Ectodermal cell (in vitro differentiated cells): ENCODE results near the gene TRAPPC11. TPM values are rescaled to one million over a fixed set of nuclear protein-coding genes. Genes with fewer than 3 reads are reported as not detected.
A peak's percentile ranks its signal among the peaks of the same experiment; 100 is the strongest.

Source experiments
- H3K27ac ChIP-seq: 2 replicates; pipeline ENCODE4 v1.7.0; 2013; ENCODE audit warnings: mild to moderate bottlenecking, low read depth, low read length; ENCODE audit not compliant: insufficient read depth, poor library complexity, severe bottlenecking
- H3K27me3 ChIP-seq: 2 replicates; pipeline ENCODE4 v1.7.0; 2013; ENCODE audit warnings: mild to moderate bottlenecking, low read length; ENCODE audit not compliant: insufficient read depth, control insufficient read depth, poor library complexity, severe bottlenecking
- H3K36me3 ChIP-seq: one replicate; pipeline ENCODE4 v1.7.0; 2013; ENCODE audit warnings: low read length; ENCODE audit not compliant: control insufficient read depth, insufficient read depth
- H3K4me1 ChIP-seq: one replicate; pipeline ENCODE4 v1.7.0; 2013; ENCODE audit warnings: low read length; ENCODE audit not compliant: control insufficient read depth, insufficient read depth
- H3K4me3 ChIP-seq: 2 replicates; pipeline ENCODE4 v1.7.0; 2013; ENCODE audit warnings: low read depth, low read length, control low read depth; ENCODE audit not compliant: insufficient read depth
- H3K9me3 ChIP-seq: 2 replicates; pipeline ENCODE4 v1.7.0; 2013; ENCODE audit warnings: mild to moderate bottlenecking, low read length, moderate library complexity; ENCODE audit not compliant: control insufficient read depth
- WGBS, 2 experiments: methylation state at CpG; one replicate each; pipeline ENCODE4 v1.1.7; 2013; ENCODE audit warnings: missing lambda C conversion rate in 2 of 2; 5-methylcytosine and 5-hydroxymethylcytosine counted together
- polyA plus RNA-seq, 4 experiments: library from polyadenylated mRNA; stranded (reverse); fragments of 50-300 nt; gene quantifications; one replicate each; pipeline ENCODE4 v1.2.3, GENCODE V29; 2013

The TRAPPC11 gene
- 35.6 TPM for polyA plus RNA-seq (2013, experiment 1 of 4)
- polyA plus RNA-seq (2013, experiment 2 of 4), result 38.5 TPM
- 30.3 TPM for polyA plus RNA-seq (2013, experiment 3 of 4)
- 35.4 TPM for polyA plus RNA-seq (2013, experiment 4 of 4)

DNA sequence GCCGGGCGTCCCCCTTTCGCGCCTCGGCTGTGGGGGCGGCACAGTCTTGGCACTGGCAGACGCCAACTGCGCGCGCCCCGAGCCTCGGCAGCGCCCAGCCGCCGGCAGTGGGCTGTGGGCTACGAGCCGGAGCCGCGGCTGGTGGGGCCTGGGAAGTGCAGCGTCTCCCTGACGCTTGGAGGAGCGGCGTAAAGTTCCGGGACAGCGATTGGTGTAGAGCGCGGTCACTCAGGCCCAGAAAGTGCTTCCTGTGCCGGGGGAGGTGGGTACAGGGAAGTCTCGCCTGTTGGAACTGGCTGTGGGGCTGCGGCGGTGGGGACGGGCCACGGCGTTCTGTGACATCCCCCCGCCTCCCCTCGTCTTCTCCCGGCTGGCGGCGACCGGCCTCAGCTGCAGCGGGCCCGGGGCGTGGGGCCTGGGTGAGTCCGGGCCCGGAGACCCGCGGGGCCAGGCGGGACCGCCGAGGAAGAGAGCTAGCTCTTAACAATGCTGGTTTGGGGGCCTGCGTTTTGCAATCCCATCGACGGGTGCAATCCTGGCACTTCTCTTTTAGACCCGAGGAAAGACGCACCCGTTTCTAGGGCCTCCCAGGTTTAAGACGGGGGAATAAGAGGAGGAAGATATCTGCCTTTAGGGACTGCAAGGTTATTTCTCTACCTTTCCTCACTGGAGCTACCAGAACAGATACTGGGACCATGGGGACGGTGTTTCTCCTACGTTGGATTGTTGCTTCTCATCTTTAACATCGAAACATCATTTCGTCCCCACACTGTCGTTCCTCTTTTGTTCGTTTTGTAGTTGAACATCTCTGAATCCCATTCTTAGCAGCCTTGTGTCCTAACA lies at the start of gene TRAPPC11, which contains the start of gene RWDD4:
Gene TRAPPC11 (plus strand): TSS at position 265 of the 843 bp plus-strand sequence. CDS start 4,575 bp downstream, outside the sequence.
Gene RWDD4 (minus strand): TSS at position 157 of the 843 bp plus-strand sequence. CDS start 233 bp downstream, outside the sequence.
- WGBS, 2 experiments, result 0 to 1% methylated on average over 57 of the region's 63 CpGs
- no peaks in the 10 kb centered on the region for H3K9me3 ChIP-seq
- peaks cover 7% of the 10 kb centered on the region for H3K36me3 ChIP-seq
- H3K27ac ChIP-seq, result peak within 1 kb of the TSS; percentile 83
- H3K4me3 ChIP-seq, result peak within 1 kb of the TSS; percentile 95
- peaks cover 7% of the 10 kb centered on the region for H3K4me1 ChIP-seq
- H3K27me3 ChIP-seq, result no peaks in the 10 kb centered on the region

- H3K27me3 ChIP-seq, result no peaks in the 10 kb centered on the region
- no peaks in the 10 kb centered on the region for H3K4me1 ChIP-seq
- H3K27ac ChIP-seq, result no peak overlapping the region
- no peak overlapping the region for H3K4me3 ChIP-seq
- WGBS, 2 experiments, result 92 to 98% methylated on average over 2 of the region's 2 CpGs
- no peaks in the 10 kb centered on the region for H3K9me3 ChIP-seq
- no peaks in the 10 kb centered on the region for H3K36me3 ChIP-seq
Measured at GRCh38 chr4:183610033-183610432, 49.1 kb upstream of the TRAPPC11 start.

DNA sequence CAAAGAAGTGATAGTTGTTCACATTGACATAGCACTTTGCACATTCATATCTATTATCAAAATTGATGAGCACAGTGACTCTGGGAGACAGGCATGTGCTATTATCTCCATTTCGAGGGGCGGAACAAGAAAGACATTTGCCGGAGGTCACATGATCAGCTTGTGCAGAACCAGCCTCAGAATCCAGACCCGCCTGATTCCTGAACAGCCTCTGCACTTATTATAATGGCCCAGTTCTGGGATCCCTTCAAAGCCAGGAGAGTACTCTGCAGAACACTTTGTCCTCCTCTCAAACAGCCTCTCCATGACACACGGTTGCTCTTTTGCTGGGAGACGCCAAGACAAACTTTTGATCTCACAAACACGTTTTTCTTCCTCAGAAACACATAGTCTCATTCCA lies 48.5 kb upstream of the TRAPPC11 start:
- 92 to 93% methylated on average over 7 of the region's 7 CpGs for WGBS, 2 experiments
- no peaks in the 10 kb centered on the region for H3K9me3 ChIP-seq
- H3K27ac ChIP-seq, result no peak overlapping the region
- H3K27me3 ChIP-seq, result no peaks in the 10 kb centered on the region
- H3K4me1 ChIP-seq, result no peaks in the 10 kb centered on the region
- H3K4me3 ChIP-seq, result no peak overlapping the region
- no peaks in the 10 kb centered on the region for H3K36me3 ChIP-seq

DNA sequence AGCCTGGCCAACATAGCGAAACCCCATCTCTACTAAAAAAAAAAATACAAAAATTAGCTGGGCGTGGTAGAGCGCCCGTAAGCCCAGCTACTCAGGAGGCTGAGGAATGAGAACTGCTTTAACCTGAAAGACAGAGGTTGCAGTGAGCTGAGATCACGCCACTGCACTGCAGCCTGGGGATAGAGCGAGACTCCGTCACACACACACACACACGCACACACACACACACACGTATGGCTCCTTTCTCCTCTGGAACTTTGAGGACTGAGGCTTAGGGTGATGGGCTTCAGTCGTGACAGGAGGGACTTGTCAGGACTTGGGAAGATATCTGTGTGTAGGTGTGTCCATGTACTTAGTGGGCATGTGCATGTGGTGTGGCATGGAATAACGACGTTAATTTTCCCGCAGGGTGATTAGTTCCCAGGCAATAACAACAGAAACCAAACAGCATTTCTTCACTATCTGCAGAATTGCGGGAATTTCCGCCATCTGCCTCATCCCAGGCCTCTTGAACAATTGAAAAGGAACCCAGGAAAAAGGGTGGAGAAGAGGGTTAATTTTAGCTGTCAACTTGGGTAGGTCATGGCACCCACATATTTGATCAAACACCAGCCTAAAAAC lies 47.8 kb upstream of the TRAPPC11 start:
- Histone ChIP-seq H3K4me1 (no peaks in the 10 kb centered on the region), H3K27me3 (no peaks in the 10 kb centered on the region), H3K4me3 (no peak overlapping the region), H3K36me3 (no peaks in the 10 kb centered on the region), H3K27ac (no peak overlapping the region), H3K9me3 (no peaks in the 10 kb centered on the region)
- 92% methylated on average over 11 to 15 of the region's 15 CpGs for WGBS, 2 experiments

GRCh38 chr4:183612329-183613250 lies 46.5 kb upstream of the TRAPPC11 start:
- Histone ChIP-seq H3K9me3 (no peaks in the 10 kb centered on the region), H3K36me3 (no peaks in the 10 kb centered on the region), H3K4me1 (no peaks in the 10 kb centered on the region), H3K4me3 (no peak overlapping the region), H3K27ac (no peak overlapping the region), H3K27me3 (no peaks in the 10 kb centered on the region)
- WGBS, 2 experiments, result 89 to 91% methylated on average over 20 of the region's 20 CpGs

- Histone ChIP-seq H3K9me3 (no peaks in the 10 kb centered on the region), H3K27me3 (no peaks in the 10 kb centered on the region), H3K36me3 (no peaks in the 10 kb centered on the region), H3K4me3 (no peak overlapping the region), H3K4me1 (peaks cover 11% of the 10 kb centered on the region), H3K27ac (no peak overlapping the region)
- 91 to 92% methylated on average over 2 of the region's 2 CpGs for WGBS, 2 experiments
Measured at GRCh38 chr4:183617075-183617474, 42.0 kb upstream of the TRAPPC11 start.

- H3K36me3 ChIP-seq, result no peaks in the 10 kb centered on the region
- no peak overlapping the region for H3K4me3 ChIP-seq
- H3K27ac ChIP-seq, result peak overlapping the region; percentile 28
- H3K9me3 ChIP-seq, result no peaks in the 10 kb centered on the region
- H3K4me1 ChIP-seq, result peaks cover 11% of the 10 kb centered on the region
- H3K27me3 ChIP-seq, result no peaks in the 10 kb centered on the region
- 62 to 63% methylated on average over 4 of the region's 4 CpGs for WGBS, 2 experiments
Measured at GRCh38 chr4:183618681-183619080, 40.4 kb upstream of the TRAPPC11 start.

DNA sequence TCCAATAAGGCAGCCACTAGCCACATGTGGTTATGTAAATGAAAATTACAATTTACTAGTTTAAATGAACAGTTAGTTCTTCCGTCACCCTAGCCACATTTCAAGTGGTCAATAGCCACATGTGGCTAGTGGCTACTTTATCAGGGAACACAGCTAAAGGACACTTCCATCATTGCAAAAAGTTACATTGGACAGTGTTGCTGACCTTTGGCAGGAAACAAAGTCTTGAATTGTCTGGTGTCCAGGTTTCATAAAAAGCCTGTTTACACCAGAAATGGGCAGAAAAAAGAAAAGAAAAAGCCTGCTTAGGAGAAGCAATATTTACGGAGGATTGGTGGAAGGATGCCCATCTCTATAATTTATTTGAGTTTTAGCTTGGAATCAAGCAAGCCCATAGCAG lies 38.7 kb upstream of the TRAPPC11 start:
- H3K4me3 ChIP-seq, result no peak overlapping the region
- 93 to 99% methylated on average over 2 of the region's 2 CpGs for WGBS, 2 experiments
- no peaks in the 10 kb centered on the region for H3K9me3 ChIP-seq
- H3K36me3 ChIP-seq, result no peaks in the 10 kb centered on the region
- no peak overlapping the region for H3K27ac ChIP-seq
- peaks cover 11% of the 10 kb centered on the region for H3K4me1 ChIP-seq
- no peaks in the 10 kb centered on the region for H3K27me3 ChIP-seq

DNA sequence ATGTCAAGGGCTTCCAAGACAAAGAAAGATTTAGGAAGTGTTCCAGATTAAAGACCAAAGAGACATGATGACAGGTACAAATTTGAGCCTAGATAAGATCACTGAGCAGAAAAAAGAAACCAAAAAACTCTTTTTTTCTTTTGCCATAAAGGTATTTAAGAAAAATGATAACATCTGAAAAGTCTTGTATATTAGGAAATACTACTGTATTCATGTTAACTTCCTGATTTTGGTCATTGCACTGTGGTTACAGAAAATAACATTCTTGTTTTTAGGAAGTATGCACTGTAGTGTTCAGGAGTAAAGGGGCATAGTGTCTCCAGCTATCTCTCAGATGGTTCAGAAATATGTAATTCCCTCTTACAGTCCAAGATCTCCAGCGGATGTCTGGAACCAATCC lies 37.2 kb upstream of the TRAPPC11 start:
- Histone ChIP-seq H3K27ac (no peak overlapping the region), H3K36me3 (no peaks in the 10 kb centered on the region), H3K4me3 (no peak overlapping the region), H3K27me3 (no peaks in the 10 kb centered on the region), H3K4me1 (peaks cover 11% of the 10 kb centered on the region), H3K9me3 (no peaks in the 10 kb centered on the region)
- 83 to 100% methylated on average over 1 of the region's 1 CpG for WGBS, 2 experiments
